Gastroesophageal sphincter (tissue), 3 donors: ENCODE measurements around the gene PCCB.

Source experiments
- EP300 ChIP-seq: sonication (generic); formaldehyde crosslinking; IDR thresholded peaks from one replicate; pipeline ENCODE4 v1.6.1; 2017; ENCODE audit warnings: antibody characterized with exemption, mild to moderate bottlenecking
- POLR2A ChIP-seq, 2 donors: fragments of 450-650 bp; IDR thresholded peaks; one replicate each; pipeline ENCODE4 v1.6.1; 2017; ENCODE audit warnings: antibody characterized with exemption in 2 of 2, mild to moderate bottlenecking in 2 of 2, moderate library complexity in 1 of 2
- POLR2AphosphoS5 ChIP-seq: sonication (generic); formaldehyde crosslinking; IDR thresholded peaks from one replicate; pipeline ENCODE4 v1.6.1; 2017; ENCODE audit warnings: antibody characterized with exemption
- TF ChIP-seq, protein P1 (sequence below), 4 experiments: fragments of 200-600 bp in 2 of 4; fragments of 450-650 bp in 2 of 4; sonication (generic) in 1 of 4; IDR thresholded peaks; one replicate each; pipeline ENCODE4 v1.5.1; 2017 to 2019; ENCODE audit warnings: antibody characterized with exemption in 4 of 4, mild to moderate bottlenecking in 2 of 4, moderate library complexity in 2 of 4

- no peak for TF ChIP-seq POLR2A (IDR thresholded peaks at IDR 0.05)
- TF ChIP-seq, protein P1, sequence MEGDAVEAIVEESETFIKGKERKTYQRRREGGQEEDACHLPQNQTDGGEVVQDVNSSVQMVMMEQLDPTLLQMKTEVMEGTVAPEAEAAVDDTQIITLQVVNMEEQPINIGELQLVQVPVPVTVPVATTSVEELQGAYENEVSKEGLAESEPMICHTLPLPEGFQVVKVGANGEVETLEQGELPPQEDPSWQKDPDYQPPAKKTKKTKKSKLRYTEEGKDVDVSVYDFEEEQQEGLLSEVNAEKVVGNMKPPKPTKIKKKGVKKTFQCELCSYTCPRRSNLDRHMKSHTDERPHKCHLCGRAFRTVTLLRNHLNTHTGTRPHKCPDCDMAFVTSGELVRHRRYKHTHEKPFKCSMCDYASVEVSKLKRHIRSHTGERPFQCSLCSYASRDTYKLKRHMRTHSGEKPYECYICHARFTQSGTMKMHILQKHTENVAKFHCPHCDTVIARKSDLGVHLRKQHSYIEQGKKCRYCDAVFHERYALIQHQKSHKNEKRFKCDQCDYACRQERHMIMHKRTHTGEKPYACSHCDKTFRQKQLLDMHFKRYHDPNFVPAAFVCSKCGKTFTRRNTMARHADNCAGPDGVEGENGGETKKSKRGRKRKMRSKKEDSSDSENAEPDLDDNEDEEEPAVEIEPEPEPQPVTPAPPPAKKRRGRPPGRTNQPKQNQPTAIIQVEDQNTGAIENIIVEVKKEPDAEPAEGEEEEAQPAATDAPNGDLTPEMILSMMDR (IDR thresholded peaks at IDR 0.05) = no peak
- no peak for TF ChIP-seq POLR2AphosphoS5
- no peak for TF ChIP-seq EP300
Observed at GRCh38 chr3:136332776-136333175, 82.6 kb downstream of the PCCB start.
